Measurements from ENCODE around the gene CRELD1.

DNA sequence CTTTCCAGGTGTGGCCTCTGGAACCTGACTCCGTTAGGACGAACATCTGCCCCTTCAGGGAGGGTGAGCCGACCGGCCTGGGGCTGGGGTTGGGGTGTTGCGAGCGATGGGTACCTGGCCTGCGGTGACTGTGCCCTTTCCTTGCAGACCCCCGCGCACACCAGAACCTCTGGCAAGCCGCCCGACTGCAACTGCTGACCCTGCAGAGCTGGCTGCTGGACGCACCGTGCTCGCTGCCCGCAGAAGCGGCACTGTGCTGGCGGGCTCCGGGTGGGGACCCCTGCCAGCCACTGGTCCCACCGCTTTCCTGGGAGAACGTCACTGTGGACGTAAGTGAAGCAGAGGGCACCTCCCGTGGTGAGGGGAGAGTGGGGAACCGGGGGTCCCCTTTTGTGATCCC lies 5.5 kb upstream of the CRELD1 start:
- TF ChIP-seq, protein P1, sequence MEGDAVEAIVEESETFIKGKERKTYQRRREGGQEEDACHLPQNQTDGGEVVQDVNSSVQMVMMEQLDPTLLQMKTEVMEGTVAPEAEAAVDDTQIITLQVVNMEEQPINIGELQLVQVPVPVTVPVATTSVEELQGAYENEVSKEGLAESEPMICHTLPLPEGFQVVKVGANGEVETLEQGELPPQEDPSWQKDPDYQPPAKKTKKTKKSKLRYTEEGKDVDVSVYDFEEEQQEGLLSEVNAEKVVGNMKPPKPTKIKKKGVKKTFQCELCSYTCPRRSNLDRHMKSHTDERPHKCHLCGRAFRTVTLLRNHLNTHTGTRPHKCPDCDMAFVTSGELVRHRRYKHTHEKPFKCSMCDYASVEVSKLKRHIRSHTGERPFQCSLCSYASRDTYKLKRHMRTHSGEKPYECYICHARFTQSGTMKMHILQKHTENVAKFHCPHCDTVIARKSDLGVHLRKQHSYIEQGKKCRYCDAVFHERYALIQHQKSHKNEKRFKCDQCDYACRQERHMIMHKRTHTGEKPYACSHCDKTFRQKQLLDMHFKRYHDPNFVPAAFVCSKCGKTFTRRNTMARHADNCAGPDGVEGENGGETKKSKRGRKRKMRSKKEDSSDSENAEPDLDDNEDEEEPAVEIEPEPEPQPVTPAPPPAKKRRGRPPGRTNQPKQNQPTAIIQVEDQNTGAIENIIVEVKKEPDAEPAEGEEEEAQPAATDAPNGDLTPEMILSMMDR (IDR thresholded peaks at IDR 0.05; ENCODE audit: low read depth, low read length, missing input control), result no peak
- TF ChIP-seq, protein P2, sequence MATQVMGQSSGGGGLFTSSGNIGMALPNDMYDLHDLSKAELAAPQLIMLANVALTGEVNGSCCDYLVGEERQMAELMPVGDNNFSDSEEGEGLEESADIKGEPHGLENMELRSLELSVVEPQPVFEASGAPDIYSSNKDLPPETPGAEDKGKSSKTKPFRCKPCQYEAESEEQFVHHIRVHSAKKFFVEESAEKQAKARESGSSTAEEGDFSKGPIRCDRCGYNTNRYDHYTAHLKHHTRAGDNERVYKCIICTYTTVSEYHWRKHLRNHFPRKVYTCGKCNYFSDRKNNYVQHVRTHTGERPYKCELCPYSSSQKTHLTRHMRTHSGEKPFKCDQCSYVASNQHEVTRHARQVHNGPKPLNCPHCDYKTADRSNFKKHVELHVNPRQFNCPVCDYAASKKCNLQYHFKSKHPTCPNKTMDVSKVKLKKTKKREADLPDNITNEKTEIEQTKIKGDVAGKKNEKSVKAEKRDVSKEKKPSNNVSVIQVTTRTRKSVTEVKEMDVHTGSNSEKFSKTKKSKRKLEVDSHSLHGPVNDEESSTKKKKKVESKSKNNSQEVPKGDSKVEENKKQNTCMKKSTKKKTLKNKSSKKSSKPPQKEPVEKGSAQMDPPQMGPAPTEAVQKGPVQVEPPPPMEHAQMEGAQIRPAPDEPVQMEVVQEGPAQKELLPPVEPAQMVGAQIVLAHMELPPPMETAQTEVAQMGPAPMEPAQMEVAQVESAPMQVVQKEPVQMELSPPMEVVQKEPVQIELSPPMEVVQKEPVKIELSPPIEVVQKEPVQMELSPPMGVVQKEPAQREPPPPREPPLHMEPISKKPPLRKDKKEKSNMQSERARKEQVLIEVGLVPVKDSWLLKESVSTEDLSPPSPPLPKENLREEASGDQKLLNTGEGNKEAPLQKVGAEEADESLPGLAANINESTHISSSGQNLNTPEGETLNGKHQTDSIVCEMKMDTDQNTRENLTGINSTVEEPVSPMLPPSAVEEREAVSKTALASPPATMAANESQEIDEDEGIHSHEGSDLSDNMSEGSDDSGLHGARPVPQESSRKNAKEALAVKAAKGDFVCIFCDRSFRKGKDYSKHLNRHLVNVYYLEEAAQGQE (IDR thresholded peaks at IDR 0.05), result no peak
- no peak for TF ChIP-seq GABPA (IDR thresholded peaks at IDR 0.05 in 1 of 2, conservative IDR thresholded peaks at IDR 0.05 in 1 of 2)
- TF ChIP-seq SP1 (IDR thresholded peaks at IDR 0.05), result no peak
- no peak for TF ChIP-seq RAD21 (IDR thresholded peaks at IDR 0.05)
- no peak for TF ChIP-seq EGR1 (IDR thresholded peaks at IDR 0.05; ENCODE audit: low read depth in 2 of 2)
- TF ChIP-seq TAF1 (conservative IDR thresholded peaks at IDR 0.05), result no peak
- TF ChIP-seq, protein P3, sequence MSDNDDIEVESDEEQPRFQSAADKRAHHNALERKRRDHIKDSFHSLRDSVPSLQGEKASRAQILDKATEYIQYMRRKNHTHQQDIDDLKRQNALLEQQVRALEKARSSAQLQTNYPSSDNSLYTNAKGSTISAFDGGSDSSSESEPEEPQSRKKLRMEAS (IDR thresholded peaks at IDR 0.05), result no peak
- TF ChIP-seq JUND (IDR thresholded peaks at IDR 0.05), result no peak
- TF ChIP-seq RXRA (IDR thresholded peaks at IDR 0.05), result no peak
- TF ChIP-seq HNF4G (IDR thresholded peaks at IDR 0.05), result no peak
- TF ChIP-seq ZBTB33 (IDR thresholded peaks at IDR 0.05), result no peak

All from liver (tissue), 3 donors.